Esophagus squamous epithelium (tissue), 4 donors: ENCODE data around the gene MEIS3.

Experiments used
- POLR2A ChIP-seq, 4 donors: fragments of 450-650 bp; IDR thresholded peaks; one replicate each; pipeline ENCODE4 v1.6.1; 2017; ENCODE audit warnings: antibody characterized with exemption in 4 of 4, mild to moderate bottlenecking in 4 of 4, moderate library complexity in 3 of 4
- TF ChIP-seq, protein P1 (sequence below), 6 experiments: fragments of 450-650 bp in 4 of 6; fragments of 200-600 bp in 2 of 6; sonication (generic) in 2 of 6; IDR thresholded peaks; one replicate each; pipeline ENCODE4 v1.5.1; 2016 to 2019; ENCODE audit warnings: antibody characterized with exemption in 6 of 6, mild to moderate bottlenecking in 4 of 6, moderate library complexity in 4 of 6

DNA sequence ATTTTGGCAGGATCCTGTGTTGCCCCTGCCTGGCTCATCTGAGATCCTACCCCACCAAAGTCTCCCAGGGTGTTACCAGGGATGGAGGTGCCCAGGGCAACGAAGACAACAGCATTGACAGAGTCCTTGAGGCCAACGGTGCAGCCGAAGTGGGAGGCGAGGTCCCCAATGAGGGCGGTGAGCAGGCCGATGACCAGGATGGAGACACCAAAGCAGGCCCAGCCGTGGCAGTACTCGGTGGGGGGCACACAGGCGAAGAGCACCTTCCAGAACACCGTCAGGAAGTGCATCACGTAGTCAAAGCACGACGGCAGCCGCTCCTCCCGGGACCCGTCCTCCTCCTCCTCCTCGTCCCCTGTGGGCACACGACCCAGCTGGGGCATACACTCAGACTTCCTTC, 12.8 kb upstream of the MEIS3 start:
- no peak for TF ChIP-seq POLR2A (IDR thresholded peaks at IDR 0.05)
- TF ChIP-seq, protein P1, sequence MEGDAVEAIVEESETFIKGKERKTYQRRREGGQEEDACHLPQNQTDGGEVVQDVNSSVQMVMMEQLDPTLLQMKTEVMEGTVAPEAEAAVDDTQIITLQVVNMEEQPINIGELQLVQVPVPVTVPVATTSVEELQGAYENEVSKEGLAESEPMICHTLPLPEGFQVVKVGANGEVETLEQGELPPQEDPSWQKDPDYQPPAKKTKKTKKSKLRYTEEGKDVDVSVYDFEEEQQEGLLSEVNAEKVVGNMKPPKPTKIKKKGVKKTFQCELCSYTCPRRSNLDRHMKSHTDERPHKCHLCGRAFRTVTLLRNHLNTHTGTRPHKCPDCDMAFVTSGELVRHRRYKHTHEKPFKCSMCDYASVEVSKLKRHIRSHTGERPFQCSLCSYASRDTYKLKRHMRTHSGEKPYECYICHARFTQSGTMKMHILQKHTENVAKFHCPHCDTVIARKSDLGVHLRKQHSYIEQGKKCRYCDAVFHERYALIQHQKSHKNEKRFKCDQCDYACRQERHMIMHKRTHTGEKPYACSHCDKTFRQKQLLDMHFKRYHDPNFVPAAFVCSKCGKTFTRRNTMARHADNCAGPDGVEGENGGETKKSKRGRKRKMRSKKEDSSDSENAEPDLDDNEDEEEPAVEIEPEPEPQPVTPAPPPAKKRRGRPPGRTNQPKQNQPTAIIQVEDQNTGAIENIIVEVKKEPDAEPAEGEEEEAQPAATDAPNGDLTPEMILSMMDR (IDR thresholded peaks at IDR 0.05): no peak
